NAMALWA (cell line): ENCODE measurements around the gene PRR5.
A peak's percentile ranks its signal among the peaks of the same experiment; 100 is the strongest.
"Not testable (repeated sequence)": the region's sequence is repeated elsewhere in the genome, so short reads cannot be mapped to it uniquely, and the experiment has no call there.

ENCODE experiments used
- DNase-seq: peaks from one replicate; pipeline ENCODE4 v3.0.0-alpha.2; 2015; ENCODE audit warnings: low spot score

The PRR5 gene

DNA sequence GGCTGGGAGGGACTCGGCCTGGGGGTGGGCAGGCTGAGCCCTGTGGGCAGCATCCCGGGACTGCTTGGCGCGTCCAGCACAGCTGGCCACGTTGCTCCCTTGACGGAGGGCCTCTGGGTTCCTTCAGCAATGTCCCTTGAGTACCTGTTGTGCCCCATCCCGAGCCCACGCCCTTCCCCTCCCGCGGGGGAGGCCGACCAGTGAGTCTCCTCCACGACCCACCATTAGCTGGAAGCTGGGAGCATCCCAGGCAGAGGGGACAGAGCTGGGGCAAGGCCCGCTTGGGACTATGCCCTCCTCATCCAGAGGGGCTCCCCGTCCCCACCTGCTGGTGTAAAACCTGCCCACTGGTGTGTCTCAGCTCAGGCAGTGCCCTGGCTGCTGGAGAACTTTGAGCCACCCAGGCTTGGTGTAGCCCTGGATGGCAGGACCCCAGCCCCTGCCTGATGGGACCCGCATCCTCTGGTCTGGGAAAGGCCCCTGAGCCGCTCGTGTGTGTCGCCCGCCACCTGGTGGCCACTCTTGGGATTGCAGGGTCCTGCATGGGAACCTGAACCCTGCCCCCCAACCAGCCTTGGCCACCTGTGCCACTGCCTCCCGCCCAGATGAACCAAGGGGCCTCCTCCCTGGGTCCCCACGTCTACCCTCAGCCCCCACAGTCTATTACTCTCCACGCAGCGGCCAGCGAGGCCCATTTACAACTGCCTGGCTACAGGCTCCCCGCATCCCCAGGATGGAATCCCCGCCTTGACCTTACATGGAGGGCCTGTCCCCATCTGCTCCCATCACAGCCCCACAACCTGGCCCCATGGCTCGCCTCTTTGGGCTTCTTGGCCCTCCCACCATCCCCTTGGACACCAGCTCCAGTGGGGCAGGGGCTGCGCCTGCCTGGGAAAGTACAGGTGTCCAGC, 33.8 kb downstream of the PRR5 start:
- DNase-seq: peak; percentile 70

- DNase-seq: no peak
These were observed 34.8 kb downstream of the PRR5 start for GRCh38 chr22:44736581-44737405.

DNA sequence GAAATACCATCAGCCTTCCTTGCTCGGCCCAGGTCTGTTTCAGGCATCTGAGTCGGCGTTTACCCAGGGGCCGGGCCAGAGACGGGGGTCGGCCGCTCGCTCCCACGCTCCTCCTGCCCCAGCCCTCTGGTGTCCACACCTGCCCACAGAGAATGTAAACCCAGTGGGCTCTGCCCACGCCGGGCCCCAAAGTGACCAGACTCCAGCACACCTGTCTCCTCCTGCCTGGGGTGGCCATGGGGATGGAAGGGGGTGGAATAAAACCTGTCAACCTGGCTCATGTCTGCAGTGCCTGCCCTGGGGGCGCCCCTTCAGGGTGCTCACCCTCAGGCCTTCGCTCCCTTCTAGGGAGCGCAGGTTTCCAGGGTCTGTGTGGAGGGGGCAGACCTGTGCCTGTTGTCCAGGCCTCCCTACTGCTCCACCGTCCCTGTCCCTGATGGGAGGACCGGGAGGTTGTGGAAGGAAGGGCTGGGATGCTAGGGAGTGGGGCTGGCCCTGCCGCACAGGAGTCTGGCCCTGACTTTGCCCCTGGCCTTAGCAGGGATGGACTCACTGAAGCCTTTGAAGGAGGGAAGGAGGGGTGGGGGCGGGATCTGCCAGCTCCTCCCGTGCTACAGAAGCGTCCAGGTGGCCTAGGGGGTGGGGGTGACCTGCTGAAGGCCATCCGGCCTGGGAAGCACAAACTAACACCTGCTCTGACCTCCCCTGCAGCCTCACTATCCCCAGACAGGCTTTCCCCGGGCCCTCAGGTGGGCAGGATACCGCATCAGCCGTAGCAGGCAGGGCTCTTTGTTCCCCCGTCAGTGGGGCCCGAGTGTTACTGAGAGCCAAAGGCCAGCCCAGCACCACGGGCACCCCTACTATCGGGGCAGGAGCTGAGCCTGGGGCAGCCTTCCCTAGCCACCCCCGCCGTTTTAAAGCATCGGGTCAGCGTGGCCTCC, 35.7 kb downstream of the PRR5 start:
- no peak for DNase-seq

GRCh38 chr22:44738347-44738715, 36.3 kb downstream of the PRR5 start:
- DNase-seq: no peak

DNA sequence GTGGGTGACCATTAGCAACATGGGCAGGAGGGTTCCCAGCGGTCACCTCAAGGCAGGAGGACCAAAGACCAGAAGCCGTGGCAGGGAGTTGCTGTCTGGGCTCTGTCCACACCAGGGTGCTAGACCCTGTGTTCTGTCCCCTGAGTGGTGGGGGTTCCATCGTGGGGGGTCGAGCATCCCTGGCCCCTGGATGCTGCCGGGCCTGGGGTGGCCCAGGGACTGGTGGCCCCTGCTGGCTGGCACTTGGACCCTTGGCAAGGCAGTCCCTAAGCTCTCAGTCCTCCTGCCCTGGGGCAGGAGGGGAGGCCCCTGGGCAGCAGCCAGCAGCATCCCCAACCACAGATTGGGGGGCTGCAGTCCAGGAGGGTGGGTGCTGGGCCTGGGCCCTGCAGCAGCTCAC, 37.0 kb downstream of the PRR5 start:
- no peak for DNase-seq

GRCh38 chr22:44739666-44740065, 37.7 kb downstream of the PRR5 start:
- DNase-seq: not testable (repeated sequence)

GRCh38 chr22:44740307-44740706, 38.3 kb downstream of the PRR5 start:
- DNase-seq: no peak

- no peak for DNase-seq
These were observed 39.9 kb downstream of the PRR5 start for GRCh38 chr22:44741929-44742328.

GRCh38 chr22:44743247-44743646, 41.2 kb downstream of the PRR5 start:
- DNase-seq: no peak

DNA sequence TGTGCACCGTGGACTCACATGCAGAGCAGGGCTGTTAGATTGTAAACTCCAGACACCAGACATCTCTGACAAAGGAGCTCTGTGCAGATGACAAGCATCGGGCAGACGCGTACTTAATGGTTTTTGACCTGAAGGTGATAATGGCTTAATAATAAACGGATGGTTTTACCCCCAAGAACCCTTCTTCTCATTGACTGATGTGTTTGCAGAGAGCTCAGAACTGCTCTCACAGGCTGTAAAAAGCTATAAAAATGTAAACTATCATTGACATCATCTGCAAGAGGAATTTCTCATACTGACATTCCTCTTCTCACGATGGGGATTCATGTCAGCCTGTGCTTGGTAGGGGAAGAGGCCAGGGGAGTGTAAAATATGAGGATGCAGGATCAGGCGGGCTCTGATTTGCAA, 41.8 kb downstream of the PRR5 start:
- DNase-seq: no peak

- no peak for DNase-seq
These were observed 44.1 kb downstream of the PRR5 start for GRCh38 chr22:44745853-44746789.

DNA sequence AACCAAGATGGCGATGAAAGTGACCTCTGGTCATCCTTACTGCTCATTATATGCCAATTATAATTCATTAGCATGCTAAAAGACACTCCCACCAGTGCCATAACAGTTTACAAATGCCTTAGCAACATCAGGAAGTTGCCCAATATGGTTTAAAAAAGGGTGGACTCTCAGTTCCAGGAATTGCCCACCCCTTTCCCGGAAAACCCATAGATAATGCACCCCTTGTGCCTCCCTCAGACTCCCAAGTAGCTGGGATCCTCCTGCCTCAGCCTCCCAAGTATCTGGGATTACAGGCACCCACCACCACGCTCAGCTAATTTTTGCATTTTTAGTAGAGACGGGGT, 45.8 kb downstream of the PRR5 start:
- DNase-seq: not testable (repeated sequence)

DNA sequence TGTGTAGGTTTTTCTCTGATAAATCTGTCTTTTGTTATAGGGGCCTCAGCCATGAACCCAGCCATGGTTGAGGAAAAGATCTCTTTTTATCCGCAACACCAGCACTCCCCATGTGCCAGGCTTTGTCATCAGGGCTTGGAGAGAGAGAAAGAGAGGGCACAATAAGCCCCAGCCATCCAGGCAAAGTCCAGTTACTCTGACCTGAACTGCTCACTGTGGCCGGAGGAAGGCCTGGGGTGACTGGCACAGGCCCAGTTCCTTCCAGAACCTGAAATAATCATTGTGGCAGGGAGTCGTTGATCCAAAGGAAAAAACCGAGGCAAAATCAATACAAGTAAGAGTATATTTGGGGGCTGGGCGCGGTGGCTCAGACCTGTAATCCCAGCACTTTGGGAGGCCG, 46.5 kb downstream of the PRR5 start:
- DNase-seq: no peak

GRCh38 chr22:44750481-44750880, 48.5 kb downstream of the PRR5 start:
- no peak for DNase-seq

- DNase-seq: no peak
These were observed 50.5 kb downstream of the PRR5 start, which contains the start of gene ARHGAP8 for GRCh38 chr22:44752285-44753188. Gene ARHGAP8 (plus strand): TSS chr22:44752575. CDS start chr22:44786528, 33,953 bp downstream.

DNA sequence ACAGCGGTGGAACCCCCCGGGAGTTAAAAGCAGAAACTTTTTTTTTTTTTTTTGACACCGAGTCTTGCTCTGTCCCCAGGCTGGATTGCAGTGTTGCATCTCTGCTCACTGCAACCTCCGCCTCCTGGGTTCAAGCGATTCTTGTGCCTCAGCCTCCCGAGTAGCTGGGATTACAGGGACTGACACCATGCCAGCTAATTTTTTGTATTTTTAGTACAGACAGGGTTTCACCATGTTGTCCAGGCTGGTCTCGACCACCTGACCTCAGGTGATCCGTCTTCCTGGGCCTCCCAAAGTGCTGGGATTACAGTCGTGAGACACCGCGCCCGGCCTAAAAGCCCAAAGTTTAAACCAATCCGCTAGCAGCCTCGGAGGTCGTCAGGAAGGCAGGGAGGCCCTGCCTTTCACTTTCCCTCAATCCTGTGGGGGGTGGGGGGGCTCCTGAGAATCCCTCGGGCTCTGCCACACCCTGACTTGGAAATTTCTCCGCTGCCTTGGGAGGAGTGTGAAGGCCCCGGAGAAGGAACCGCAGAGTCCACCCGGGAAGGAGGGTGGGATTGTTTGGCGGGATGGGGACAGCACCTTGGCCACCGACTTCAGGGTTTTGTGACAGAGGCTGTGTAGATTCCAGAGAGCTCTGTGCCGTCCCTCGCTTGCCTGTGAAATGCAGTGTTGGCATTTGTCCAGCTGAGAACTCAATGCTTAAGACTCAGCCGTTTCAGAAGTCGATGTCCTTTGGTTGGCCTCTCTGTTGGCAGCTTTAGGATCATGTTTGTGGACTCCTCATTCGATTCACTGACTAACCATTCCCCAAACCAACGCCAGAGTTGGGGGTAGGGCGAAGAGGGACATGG, 51.4 kb downstream of the PRR5 start:
- no peak for DNase-seq

- DNase-seq: no peak
These were observed 53.0 kb downstream of the PRR5 start for GRCh38 chr22:44754998-44755397.

- DNase-seq: no peak
These were observed 53.4 kb downstream of the PRR5 start for GRCh38 chr22:44755417-44755816.

DNA sequence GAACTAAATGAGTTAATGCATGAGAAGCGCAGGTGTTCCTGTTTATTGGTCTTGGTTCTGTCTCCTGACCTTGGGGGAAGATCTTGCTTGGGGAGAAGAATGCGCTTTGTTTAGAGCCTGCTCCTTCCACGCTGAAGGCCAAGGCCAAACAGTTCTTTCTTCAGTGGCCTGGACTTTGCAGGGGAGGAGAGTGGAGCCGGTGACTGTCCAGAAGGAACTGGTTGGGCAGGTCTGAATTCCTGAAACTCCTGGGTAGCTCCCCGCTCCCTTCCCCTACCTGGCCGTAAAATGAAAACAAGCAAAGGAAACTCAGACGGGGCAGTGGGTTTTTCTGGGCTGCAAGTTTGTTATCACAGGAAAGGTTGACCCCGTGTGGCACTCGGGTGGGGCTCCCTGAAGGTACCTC, 54.0 kb downstream of the PRR5 start:
- no peak for DNase-seq
